Osteoblast (primary cell): ENCODE data around the gene TPO. TPM values are rescaled to one million over a fixed set of nuclear protein-coding genes. Genes with fewer than 3 reads are reported as not detected.
"Not testable (repeated sequence)": the region's sequence is repeated elsewhere in the genome, so short reads cannot be mapped to it uniquely, and the experiment has no call there.

Experiments used
- DNase-seq: peaks from one replicate; pipeline ENCODE4 v3.0.0; 2011; ENCODE audit warnings: low spot score, mixed read lengths; ENCODE audit not compliant: insufficient read length; ENCODE audit errors: missing footprints
- H2AFZ ChIP-seq: 2 replicates; pipeline ENCODE4 v1.6.0; 2011; ENCODE audit warnings: mild to moderate bottlenecking, low read length
- H3K27ac ChIP-seq: 2 replicates; pipeline ENCODE4 v1.5.1; 2011; ENCODE audit warnings: mild to moderate bottlenecking, low read depth, low read length, moderate library complexity
- H3K27me3 ChIP-seq: 2 replicates; pipeline ENCODE4 v1.6.0; 2012; ENCODE audit warnings: mild to moderate bottlenecking, control low read depth, inconsistent platforms, low read length, moderate library complexity; ENCODE audit not compliant: insufficient read depth
- H3K36me3 ChIP-seq: 2 replicates; pipeline ENCODE4 v1.5.1; 2011; ENCODE audit warnings: mild to moderate bottlenecking, low read length, control low read depth, moderate library complexity; ENCODE audit not compliant: insufficient read depth
- H3K4me1 ChIP-seq: 2 replicates; pipeline ENCODE4 v1.5.1; 2011; ENCODE audit warnings: mild to moderate bottlenecking, low read length, control low read depth, moderate library complexity; ENCODE audit not compliant: insufficient read depth
- H3K4me2 ChIP-seq: 2 replicates; pipeline ENCODE4 v1.6.0; 2011; ENCODE audit warnings: mild to moderate bottlenecking, low read length; ENCODE audit not compliant: insufficient read depth
- H3K4me3 ChIP-seq: fragments of 200-600 bp; sonication (generic); 3 replicates; pipeline ENCODE4 v1.5.1; 2012; ENCODE audit warnings: mild to moderate bottlenecking, low read length, inconsistent platforms; ENCODE audit not compliant: insufficient read depth
- H3K79me2 ChIP-seq: 2 replicates; pipeline ENCODE4 v1.6.0; 2012; ENCODE audit warnings: mild to moderate bottlenecking, low read length, control low read depth, inconsistent platforms; ENCODE audit not compliant: insufficient read depth
- H3K9me3 ChIP-seq: 2 replicates; pipeline ENCODE4 v1.5.1; 2011; ENCODE audit warnings: low read depth, low read length, control low read depth
- H4K20me1 ChIP-seq: 2 replicates; pipeline ENCODE4 v1.6.0; 2012; ENCODE audit warnings: mild to moderate bottlenecking, low read length, control low read depth; ENCODE audit not compliant: insufficient read depth
- CTCF ChIP-seq: IDR thresholded peaks from 2 replicates; pipeline ENCODE4 v1.5.1; 2011; ENCODE audit warnings: mild to moderate bottlenecking, low read depth, low read length, moderate library complexity; ENCODE audit errors: extremely low read depth
- total RNA-seq: library from RNA; depleted of rRNA; stranded (reverse); fragments of >200 nt; gene quantifications from 2 replicates; pipeline ENCODE4 v1.2.3, GENCODE V29; 2012

The TPO gene
- total RNA-seq, 1 donor, result not detected

- no peaks in the 10 kb centered on the region for H3K27me3 ChIP-seq
- no peaks in the 10 kb centered on the region for H3K79me2 ChIP-seq
Measured at GRCh38 chr2:1515986-1516797, 102.9 kb downstream of the TPO start.

GRCh38 chr2:1516798-1517060 is 103.5 kb downstream of the TPO start:
- Histone ChIP-seq H3K79me2 (no peaks in the 10 kb centered on the region), H3K4me3 (no peak overlapping the region), H3K9me3 (no peaks in the 10 kb centered on the region), H2AFZ (no peak overlapping the region), H3K36me3 (no peaks in the 10 kb centered on the region), H3K4me2 (no peak overlapping the region), H3K4me1 (no peaks in the 10 kb centered on the region), H3K27me3 (no peaks in the 10 kb centered on the region), H3K27ac (no peak overlapping the region), H4K20me1 (no peaks in the 10 kb centered on the region)
- DNase-seq, result no peak
- TF ChIP-seq CTCF, result no peak

More at GRCh38 chr2:1515986-1516797, 102.9 kb downstream of the TPO start:
- Histone ChIP-seq H4K20me1 (no peaks in the 10 kb centered on the region), H3K36me3 (no peaks in the 10 kb centered on the region), H3K9me3 (no peaks in the 10 kb centered on the region), H3K27ac (no peak overlapping the region), H3K4me3 (no peak overlapping the region), H2AFZ (no peak overlapping the region), H3K4me2 (no peak overlapping the region), H3K4me1 (no peaks in the 10 kb centered on the region)
- DNase-seq, result no peak
- TF ChIP-seq CTCF, result no peak

GRCh38 chr2:1517291-1517690 is 104.0 kb downstream of the TPO start:
- not testable (repeated sequence) for H3K79me2 ChIP-seq, H3K36me3 ChIP-seq, H2AFZ ChIP-seq, DNase-seq, H3K4me3 ChIP-seq, H3K27ac ChIP-seq, H3K4me2 ChIP-seq, H3K9me3 ChIP-seq, H3K4me1 ChIP-seq, H3K27me3 ChIP-seq, H4K20me1 ChIP-seq

- Histone ChIP-seq H3K36me3 (no peaks in the 10 kb centered on the region), H3K27me3 (no peaks in the 10 kb centered on the region), H3K4me1 (no peaks in the 10 kb centered on the region), H3K4me2 (no peak overlapping the region), H3K4me3 (no peak overlapping the region), H3K9me3 (no peaks in the 10 kb centered on the region), H2AFZ (no peak overlapping the region), H4K20me1 (no peaks in the 10 kb centered on the region), H3K79me2 (no peaks in the 10 kb centered on the region), H3K27ac (no peak overlapping the region)
- DNase-seq, result no peak
- TF ChIP-seq CTCF, result no peak
Measured at GRCh38 chr2:1517786-1518185, 104.5 kb downstream of the TPO start.
